Femur (tissue), 1 donor: ENCODE results near the gene CEP43.

ENCODE experiments used
- DNase-seq: peaks from one replicate; pipeline ENCODE4 v3.0.0-alpha.2; 2017

Gene CEP43

DNA sequence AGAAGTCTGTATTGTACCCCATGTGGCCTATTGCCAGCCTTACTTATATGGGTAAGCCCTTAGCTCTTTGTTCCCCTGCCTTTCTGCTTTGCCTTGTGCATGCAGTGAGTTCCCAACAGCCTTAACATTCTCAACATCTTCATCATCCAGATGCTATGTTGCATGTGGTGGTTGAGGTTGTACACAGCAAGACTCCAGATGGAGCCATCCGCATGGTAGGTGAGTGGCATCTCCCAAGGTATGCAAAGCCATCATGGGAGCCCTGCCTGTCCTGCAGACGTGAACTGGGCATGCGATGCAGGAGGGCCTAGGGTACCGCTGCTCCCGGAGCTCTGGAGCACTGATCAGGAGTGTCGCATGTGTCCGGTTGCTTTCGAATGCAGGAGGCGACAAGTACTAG, 16.1 kb downstream of the CEP43 start:
- no peak for DNase-seq

DNA sequence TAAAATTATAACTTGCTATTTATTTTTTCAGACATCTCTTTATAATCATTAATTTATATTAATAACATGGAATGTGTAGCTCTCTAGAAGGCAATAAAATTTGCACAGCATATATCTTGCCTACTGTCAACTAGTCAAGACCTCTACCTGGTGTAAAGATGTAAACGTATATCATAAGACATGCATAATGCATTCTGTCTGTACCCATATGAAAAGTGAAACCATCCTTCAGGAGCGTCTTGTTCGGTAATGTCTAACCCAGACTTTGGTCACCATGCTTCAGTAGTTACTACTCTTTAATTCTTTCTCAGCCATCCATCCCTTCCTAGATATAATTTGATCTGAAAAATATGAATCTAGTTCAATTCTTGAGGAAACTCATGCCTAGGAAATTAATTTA, 21.0 kb downstream of the CEP43 start:
- no peak for DNase-seq

DNA sequence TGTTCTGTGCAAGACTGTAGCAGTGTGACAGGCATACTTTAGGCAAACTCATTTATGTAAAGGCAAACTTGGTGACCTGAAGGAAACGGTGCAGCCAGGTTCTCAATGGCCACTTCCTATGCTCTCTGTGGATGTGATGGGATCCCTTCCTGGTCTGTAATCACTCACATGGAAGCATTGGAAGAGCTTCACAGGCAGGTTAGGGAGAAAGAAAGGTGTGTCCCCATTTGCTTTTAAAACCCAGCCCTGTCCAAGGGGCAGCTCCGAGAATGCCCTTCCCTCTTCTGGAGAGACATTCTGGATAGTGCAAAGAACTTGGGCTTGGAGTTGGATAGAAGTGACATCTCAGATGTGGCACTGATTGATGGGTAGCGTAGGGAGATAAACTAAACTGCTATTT, 28.1 kb downstream of the CEP43 start:
- no peak for DNase-seq

DNA sequence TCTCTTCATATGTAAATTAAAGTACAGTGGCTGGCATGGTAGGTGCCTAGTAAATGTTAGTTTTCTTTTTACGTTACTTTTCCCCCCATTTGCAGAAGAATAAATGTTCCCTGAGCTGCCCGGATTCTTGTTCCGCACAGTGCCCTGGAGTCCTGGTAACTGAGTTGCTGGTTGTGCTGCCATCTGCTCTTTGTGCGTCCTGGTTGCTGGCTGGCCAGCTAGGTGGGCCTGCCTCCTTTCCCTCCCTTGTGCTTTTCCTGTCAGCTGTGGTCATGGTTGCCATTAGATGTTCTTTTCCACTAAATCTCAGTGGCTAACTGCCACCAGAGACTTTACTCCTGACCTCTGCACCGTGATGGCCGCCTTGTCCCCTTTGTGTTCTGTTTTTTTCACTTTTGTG, 28.6 kb downstream of the CEP43 start:
- DNase-seq: no peak

DNA sequence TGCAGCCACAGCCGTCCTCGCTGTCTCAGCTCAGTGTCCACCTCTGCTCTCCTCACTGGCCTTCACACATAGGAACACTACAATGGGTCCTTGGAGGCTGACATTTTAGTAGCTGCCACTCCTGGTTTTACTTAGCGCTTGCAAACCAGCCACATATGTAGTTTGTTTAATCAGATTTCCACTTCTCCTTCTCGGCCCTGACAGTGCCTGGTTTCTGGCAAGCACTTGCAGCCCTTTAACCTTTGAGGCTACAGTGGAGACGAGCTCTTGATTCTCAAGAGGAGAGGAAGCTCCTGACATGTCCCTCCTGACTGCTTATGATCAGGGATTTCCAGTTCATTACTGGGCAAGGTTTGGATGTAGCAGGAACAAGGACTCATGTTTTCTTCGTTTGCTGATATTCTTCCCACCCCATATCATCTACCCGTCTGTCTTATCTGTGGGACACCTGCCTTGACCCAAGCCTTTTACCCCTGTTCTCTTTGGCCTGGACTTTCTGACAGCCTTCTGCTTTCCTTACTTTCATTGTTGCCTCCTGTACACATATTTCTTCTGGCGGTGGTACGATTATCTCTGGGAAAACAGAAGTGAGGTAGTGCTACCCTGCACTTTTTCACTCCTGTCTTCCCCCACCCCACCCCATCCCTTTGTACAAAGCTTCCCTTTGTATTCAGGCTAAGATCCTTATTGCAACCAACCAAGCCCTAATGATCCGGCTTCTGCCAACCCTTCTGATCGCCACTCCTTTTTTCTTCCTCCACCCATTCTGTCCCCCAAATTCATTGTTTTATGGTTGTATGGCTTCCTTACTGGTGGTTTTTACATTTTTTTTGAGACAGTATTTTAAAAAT, 31.2 kb downstream of the CEP43 start:
- DNase-seq: no peak

DNA sequence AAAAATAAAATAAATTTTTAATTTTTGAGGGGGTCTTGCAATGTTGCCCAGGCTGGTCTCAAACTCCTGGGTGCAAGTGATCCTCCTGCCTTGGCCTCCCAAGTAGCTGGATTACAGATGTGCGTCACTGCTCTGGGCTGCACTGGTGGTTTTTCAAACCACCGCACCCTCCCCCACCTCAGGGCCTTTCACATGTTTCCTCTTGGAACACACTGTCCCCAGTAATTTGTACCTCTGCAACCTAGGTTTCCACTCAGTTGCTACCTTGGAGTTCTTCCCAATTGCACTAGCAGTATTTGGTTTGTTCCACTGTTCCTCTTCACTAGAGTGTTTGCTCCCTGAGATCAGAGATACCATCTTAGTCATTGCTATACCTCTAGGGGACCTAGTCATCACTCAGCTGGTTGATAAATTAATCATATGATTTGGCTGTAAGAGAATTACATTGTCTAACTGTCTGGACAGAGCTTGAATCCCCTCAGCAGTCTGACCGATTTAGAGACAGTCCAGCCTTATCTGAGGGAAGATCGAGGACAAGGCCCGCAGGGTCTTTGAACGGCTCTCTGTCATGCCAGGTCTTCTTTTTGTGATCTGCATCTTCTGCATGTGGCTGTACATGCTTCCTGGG, 32.0 kb downstream of the CEP43 start:
- no peak for DNase-seq

DNA sequence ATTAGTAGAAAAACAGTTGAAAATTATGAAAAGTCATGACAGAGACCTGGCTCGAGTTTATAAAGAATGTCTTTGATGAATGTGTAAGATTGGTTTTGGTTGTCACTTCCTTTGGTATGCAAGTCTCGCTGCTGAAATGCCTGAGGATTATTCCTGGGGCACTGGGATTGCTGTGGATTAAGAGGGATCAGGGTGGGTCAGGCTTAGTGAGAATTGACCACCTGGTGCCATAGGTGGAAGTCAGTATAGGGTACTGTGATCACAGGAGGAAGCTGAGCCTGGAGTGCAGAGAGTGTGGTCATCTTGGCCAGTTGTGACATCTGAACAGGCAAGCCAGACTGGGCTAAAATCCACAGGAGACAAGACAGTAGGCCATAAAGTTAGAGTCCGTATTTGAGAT, 34.9 kb downstream of the CEP43 start:
- DNase-seq: no peak

DNA sequence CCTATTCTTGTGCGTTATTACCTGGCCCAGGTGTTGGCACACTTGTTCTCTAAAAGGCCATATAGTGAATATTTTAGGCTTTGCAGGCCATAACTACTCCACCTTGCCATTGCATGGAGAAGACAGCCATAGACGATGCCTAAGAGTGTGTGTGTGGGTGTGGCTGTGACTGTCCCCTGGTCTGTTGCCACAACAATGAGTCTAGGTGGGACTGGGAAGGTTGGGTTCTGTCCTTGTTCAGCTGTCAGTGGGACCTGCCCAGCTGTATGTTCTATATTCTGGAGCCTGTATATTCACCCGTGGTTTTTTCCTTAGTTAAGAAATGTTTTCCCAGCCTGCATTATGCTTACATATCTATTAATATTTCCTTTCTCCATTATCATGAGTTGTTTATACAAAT, 38.6 kb downstream of the CEP43 start:
- no peak for DNase-seq

DNA sequence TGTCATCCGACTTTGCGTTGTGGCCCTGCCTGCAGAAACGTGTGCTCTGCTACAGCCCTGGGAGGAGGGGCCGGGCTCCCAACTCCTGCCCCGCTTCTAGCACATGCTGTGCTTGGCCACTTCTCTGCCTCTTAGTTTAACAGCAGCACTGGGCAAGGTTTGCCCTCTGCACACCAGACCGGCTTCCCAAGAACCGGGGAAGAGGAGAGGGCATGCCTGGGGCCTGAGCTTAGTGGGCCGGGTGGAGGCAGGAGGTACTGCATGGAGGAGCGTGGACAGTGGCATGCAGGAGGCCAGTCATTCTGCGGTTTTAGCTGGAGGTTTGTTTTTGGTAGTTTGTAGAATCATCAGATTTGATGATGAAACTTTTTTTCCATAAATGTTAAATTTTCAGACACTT, 45.5 kb downstream of the CEP43 start:
- no peak for DNase-seq

DNA sequence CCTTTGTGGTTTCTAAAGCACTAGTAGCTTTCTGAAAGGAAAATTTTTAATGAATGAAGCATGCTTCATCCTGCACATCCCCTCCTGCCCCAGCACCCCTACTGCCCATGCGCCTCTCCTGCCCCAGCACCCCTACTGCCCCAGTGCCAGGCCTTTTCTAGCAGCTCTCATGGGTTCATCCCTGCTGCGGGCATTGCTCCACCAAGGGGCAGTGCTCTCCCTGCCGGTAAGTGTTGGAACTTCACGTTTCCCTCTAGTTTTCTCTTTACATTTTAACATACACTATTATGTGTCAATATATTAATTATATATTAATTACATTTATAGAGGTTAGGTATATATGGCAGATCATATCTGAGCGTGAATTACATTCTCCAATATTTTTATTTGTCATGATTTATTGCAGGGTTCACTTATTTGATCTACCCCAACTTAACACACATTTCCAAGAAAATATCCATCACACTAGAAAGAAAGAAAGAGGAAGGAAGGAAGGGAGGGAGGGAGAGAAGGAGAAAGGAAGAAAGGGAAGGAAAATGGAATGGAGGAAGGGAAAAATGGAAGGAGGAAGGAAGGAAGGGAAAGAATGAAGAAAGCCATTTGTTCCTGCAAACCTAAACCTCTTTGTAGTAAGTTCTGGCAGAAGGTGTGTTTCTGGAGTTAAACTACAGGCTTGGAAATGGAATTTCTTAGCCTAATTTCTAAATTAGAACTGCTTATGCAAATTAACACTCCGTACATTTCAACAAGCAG, 46.8 kb downstream of the CEP43 start:
- DNase-seq: no peak

DNA sequence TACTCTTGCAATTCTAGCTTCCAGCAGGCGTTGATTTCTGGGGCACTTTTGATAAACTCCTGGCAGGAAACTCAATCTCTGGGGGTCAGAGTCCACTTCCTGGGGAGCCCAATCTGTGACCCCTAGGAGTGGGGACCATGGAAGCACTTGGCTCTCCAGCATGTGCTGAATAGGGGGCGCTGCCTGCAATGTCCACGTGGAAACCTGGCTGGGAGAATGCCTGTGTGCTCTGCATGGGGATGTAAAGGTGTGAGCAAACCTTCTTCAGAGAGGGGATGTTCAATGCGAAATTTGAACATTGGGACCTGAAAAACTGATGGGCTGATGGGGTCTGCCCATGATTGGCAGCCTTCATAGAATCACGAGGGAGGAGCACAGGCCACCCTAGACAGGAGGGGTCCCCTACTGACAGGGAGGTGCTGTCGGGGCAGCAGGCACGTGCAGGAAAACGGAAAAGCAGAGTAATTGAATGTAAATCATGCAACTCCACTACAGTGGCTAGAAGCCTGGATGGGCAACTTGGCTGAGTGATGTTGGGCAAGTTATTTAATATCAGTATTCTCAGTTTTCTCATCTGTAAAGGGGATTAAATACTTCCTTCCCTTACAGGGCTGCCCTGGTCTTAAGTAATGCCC, 47.8 kb downstream of the CEP43 start:
- no peak for DNase-seq

DNA sequence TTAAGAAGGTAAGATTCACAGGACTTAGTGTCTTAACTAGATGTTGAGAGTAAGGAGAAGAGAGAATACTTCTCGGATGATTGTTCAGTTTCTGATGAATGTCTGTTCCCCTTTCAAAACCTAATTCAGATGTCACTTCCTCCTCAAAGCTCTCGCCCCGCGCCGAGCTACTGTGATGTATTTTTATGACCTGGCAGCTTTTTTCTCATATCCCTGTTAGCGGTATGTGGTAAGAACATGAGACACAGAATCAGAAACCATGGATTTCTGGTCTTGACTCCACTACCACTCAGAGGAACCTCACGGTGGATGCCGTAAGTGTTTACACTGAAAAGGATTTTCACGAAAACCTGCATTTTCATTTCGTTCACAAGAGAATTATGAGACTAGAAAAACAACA, 48.4 kb downstream of the CEP43 start:
- DNase-seq: peak; percentile 38
